ENCODE measurements around the gene SCCPDH.

Gene SCCPDH

GRCh38 chr1:246769306-246769705 is 45.1 kb downstream of the SCCPDH start:
- TF ChIP-seq, protein P1, sequence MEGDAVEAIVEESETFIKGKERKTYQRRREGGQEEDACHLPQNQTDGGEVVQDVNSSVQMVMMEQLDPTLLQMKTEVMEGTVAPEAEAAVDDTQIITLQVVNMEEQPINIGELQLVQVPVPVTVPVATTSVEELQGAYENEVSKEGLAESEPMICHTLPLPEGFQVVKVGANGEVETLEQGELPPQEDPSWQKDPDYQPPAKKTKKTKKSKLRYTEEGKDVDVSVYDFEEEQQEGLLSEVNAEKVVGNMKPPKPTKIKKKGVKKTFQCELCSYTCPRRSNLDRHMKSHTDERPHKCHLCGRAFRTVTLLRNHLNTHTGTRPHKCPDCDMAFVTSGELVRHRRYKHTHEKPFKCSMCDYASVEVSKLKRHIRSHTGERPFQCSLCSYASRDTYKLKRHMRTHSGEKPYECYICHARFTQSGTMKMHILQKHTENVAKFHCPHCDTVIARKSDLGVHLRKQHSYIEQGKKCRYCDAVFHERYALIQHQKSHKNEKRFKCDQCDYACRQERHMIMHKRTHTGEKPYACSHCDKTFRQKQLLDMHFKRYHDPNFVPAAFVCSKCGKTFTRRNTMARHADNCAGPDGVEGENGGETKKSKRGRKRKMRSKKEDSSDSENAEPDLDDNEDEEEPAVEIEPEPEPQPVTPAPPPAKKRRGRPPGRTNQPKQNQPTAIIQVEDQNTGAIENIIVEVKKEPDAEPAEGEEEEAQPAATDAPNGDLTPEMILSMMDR (IDR thresholded peaks at IDR 0.05), result no peak
- no peak overlapping the region for H3K27ac ChIP-seq
- no peak overlapping the region for H3K4me3 ChIP-seq
- DNase-seq (ENCODE audit: low spot score), result no peak

GRCh38 chr1:246771366-246771765 is 47.2 kb downstream of the SCCPDH start:
- DNase-seq (ENCODE audit: low spot score), result no peak
- no peak overlapping the region for H3K27ac ChIP-seq
- TF ChIP-seq, protein P1 (IDR thresholded peaks at IDR 0.05), result no peak
- H3K4me3 ChIP-seq, result no peak overlapping the region

DNA sequence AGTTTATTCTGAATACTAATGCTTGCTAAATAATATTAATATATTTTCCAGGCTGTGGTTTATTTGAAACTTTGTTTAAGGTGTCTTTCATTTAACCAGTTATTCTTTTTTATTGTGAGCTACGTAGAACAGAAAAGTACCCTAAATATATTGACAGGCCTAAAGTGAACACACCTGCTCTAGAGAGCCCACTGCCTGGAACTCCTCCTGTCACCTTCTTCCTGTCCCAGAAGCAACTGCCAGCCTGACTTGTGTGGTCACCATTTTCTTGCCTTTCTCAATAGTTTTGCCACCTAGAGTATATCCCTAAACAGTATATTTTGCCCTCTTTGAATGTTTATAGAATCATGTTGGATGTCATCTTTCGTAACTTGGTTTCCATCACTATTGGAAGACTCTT is 48.5 kb downstream of the SCCPDH start:
- Histone ChIP-seq H3K4me3 (no peak overlapping the region), H3K27ac (no peak overlapping the region)
- no peak for DNase-seq (ENCODE audit: low spot score)
- TF ChIP-seq, protein P1 (IDR thresholded peaks at IDR 0.05), result no peak

GRCh38 chr1:246773213-246773641 is 49.0 kb downstream of the SCCPDH start:
- Histone ChIP-seq H3K27ac (no peak overlapping the region), H3K4me3 (no peak overlapping the region)
- DNase-seq (ENCODE audit: low spot score), result no peak
- TF ChIP-seq, protein P1 (IDR thresholded peaks at IDR 0.05), result no peak

GRCh38 chr1:246775531-246776385 is 51.5 kb downstream of the SCCPDH start:
- Histone ChIP-seq H3K27ac (no peak overlapping the region), H3K4me3 (no peak overlapping the region)
- TF ChIP-seq, protein P1 (IDR thresholded peaks at IDR 0.05), result no peak
- no peak for DNase-seq (ENCODE audit: low spot score)

DNA sequence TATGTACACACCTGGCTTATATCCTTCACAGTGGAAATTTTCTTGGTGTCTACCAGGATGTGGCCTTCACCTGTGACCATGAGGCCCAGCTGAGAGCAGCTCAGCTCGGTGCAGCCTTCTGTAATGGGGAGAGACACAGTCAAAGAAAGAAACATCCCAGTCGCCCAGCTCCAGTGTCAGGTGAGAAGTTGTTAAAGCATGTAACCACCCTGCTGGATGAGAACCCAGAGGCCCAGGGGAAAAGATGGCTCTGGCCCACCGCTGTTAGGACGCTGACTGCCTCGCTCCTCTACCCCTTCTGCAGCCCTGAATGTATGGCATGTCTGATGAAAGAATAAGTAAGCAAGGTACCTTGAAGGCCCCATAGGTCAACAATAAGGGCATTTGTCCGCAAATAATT is 52.7 kb downstream of the SCCPDH start:
- Histone ChIP-seq H3K27ac (no peak overlapping the region), H3K4me3 (no peak overlapping the region)
- DNase-seq (ENCODE audit: low spot score), result no peak
- TF ChIP-seq, protein P1 (IDR thresholded peaks at IDR 0.05), result no peak

- no peak overlapping the region for H3K27ac ChIP-seq
- H3K4me3 ChIP-seq, result no peak overlapping the region
- TF ChIP-seq, protein P1 (IDR thresholded peaks at IDR 0.05), result no peak
- DNase-seq (ENCODE audit: low spot score), result no peak
These were observed 54.5 kb downstream of the SCCPDH start for GRCh38 chr1:246778663-246779062.
